HL-60 (cell line): ENCODE measurements around the gene CACNA2D3.

ENCODE experiments used
- GABPA ChIP-seq: IDR thresholded peaks from 2 replicates; pipeline ENCODE4 v1.6.1; 2012; ENCODE audit warnings: low read depth
- POLR2AphosphoS5 ChIP-seq: IDR thresholded peaks from 2 replicates; pipeline ENCODE4 v1.6.1; 2012; ENCODE audit warnings: low read depth
- SPI1 ChIP-seq: IDR thresholded peaks from 2 replicates; pipeline ENCODE4 v1.6.1; 2012; ENCODE audit warnings: low read depth, mild to moderate bottlenecking, borderline replicate concordance
- TF ChIP-seq, protein P1 (sequence below): IDR thresholded peaks from 2 replicates; pipeline ENCODE4 v1.6.1; 2012; ENCODE audit warnings: low read depth; ENCODE audit not compliant: insufficient replicate concordance
- TF ChIP-seq, protein P2 (sequence below): IDR thresholded peaks from one replicate; pipeline ENCODE4 v1.5.1; 2011; ENCODE audit warnings: low read length, control low read depth, inconsistent platforms; ENCODE audit not compliant: insufficient read depth

DNA sequence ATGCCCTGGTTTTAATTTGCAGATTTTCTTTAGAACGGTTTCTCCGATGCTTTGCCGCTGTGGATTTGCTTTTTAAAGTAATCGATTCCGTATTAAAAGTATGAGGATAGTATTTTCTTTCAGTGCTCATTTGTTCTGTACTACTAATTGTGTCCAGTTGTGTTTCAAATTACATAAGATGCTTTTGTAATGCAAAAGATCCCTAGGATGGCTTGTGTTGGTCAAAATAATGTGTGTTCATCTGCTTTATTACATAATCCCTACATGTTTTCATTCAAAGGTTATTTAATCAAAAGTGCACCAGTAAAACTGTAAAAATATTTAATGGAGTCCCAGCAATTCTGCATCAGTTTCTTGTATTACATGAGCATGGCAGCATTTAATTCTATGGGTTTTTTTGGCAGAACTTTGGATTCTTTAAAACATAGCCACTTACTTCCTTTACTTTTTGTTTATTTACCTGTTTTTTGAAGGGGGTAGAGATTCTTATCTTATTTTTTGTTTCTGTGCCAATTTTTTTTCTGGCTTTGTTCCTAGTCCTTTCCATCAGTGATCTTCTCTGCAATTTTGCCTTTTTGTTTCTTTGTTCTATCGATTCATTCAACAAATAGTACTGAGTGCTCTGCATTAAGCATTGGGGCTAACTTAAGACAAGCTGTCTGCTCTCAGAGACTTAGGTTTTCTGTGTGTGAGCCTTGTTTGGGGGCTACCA lies 452.7 kb downstream of the CACNA2D3 start:
- TF ChIP-seq, protein P1, sequence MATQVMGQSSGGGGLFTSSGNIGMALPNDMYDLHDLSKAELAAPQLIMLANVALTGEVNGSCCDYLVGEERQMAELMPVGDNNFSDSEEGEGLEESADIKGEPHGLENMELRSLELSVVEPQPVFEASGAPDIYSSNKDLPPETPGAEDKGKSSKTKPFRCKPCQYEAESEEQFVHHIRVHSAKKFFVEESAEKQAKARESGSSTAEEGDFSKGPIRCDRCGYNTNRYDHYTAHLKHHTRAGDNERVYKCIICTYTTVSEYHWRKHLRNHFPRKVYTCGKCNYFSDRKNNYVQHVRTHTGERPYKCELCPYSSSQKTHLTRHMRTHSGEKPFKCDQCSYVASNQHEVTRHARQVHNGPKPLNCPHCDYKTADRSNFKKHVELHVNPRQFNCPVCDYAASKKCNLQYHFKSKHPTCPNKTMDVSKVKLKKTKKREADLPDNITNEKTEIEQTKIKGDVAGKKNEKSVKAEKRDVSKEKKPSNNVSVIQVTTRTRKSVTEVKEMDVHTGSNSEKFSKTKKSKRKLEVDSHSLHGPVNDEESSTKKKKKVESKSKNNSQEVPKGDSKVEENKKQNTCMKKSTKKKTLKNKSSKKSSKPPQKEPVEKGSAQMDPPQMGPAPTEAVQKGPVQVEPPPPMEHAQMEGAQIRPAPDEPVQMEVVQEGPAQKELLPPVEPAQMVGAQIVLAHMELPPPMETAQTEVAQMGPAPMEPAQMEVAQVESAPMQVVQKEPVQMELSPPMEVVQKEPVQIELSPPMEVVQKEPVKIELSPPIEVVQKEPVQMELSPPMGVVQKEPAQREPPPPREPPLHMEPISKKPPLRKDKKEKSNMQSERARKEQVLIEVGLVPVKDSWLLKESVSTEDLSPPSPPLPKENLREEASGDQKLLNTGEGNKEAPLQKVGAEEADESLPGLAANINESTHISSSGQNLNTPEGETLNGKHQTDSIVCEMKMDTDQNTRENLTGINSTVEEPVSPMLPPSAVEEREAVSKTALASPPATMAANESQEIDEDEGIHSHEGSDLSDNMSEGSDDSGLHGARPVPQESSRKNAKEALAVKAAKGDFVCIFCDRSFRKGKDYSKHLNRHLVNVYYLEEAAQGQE: no peak
- TF ChIP-seq POLR2AphosphoS5: no peak
- TF ChIP-seq, protein P2, sequence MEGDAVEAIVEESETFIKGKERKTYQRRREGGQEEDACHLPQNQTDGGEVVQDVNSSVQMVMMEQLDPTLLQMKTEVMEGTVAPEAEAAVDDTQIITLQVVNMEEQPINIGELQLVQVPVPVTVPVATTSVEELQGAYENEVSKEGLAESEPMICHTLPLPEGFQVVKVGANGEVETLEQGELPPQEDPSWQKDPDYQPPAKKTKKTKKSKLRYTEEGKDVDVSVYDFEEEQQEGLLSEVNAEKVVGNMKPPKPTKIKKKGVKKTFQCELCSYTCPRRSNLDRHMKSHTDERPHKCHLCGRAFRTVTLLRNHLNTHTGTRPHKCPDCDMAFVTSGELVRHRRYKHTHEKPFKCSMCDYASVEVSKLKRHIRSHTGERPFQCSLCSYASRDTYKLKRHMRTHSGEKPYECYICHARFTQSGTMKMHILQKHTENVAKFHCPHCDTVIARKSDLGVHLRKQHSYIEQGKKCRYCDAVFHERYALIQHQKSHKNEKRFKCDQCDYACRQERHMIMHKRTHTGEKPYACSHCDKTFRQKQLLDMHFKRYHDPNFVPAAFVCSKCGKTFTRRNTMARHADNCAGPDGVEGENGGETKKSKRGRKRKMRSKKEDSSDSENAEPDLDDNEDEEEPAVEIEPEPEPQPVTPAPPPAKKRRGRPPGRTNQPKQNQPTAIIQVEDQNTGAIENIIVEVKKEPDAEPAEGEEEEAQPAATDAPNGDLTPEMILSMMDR: no peak
- no peak for TF ChIP-seq GABPA
- TF ChIP-seq SPI1: no peak
